ENCODE results near the gene EPN3. TPM values are rescaled to one million over a fixed set of nuclear protein-coding genes. Genes with fewer than 3 reads are reported as not detected.

Gene EPN3
- total and polyA plus RNA-seq, 2 experiments from 2014 or later: 2.3 to 7.7 TPM

- H3K4me3 Mint-ChIP-seq: no peak overlapping the region
- no peaks in the 10 kb centered on the region for H3K9me2 ChIP-seq (ENCODE audit: insufficient read depth)
- DNase-seq (ENCODE audit: low spot score) (no peak), ATAC-seq (no peak)
- no peak overlapping the region for H2AFZ ChIP-seq
- no peaks in the 10 kb centered on the region; the same call in 2 of the 3 replicates for H3K36me3 Mint-ChIP-seq (ENCODE audit: low read depth)
- H3K27me3 Mint-ChIP-seq (ENCODE audit: insufficient read depth, low read depth, poor library complexity): peaks cover 20% of the 10 kb centered on the region
- H3K4me1 Mint-ChIP-seq: peaks cover 10% of the 10 kb centered on the region; the same call in 2 of the 3 replicates
- no peak overlapping the region for H3K4me3 ChIP-seq
- H3K4me1 ChIP-seq (ENCODE audit: insufficient read depth): peaks cover 9% of the 10 kb centered on the region; the same call in 1 of the 2 replicates
- H3K27ac ChIP-seq (ENCODE audit: low read depth): no peak overlapping the region
- H3K4me2 ChIP-seq: no peak overlapping the region
- no peaks in the 10 kb centered on the region for H3F3A ChIP-seq (replicated peaks; ENCODE audit: low read depth)
- no peaks in the 10 kb centered on the region for H3K36me3 ChIP-seq (ENCODE audit: insufficient read depth)
- no peak overlapping the region for H3K27ac Mint-ChIP-seq
- H3K79me2 ChIP-seq (replicated peaks; ENCODE audit: insufficient read depth): no peaks in the 10 kb centered on the region
- H3K27me3 ChIP-seq (ENCODE audit: insufficient read depth): no peaks in the 10 kb centered on the region
- H4K20me1 ChIP-seq (replicated peaks; ENCODE audit: insufficient read depth): no peaks in the 10 kb centered on the region
- no peak for TF ChIP-seq ZNF462 (CRISPR knock-in tag; IDR thresholded peaks at IDR 0.05)
- no peak for TF ChIP-seq NANOG (IDR thresholded peaks at IDR 0.05; ENCODE audit: borderline replicate concordance)
- no peak for TF ChIP-seq CTCF (conservative IDR thresholded peaks at IDR 0.05; ENCODE audit: low read depth in 2 of 2)
- no peak for TF ChIP-seq POLR2AphosphoS5 (IDR thresholded peaks at IDR 0.05; ENCODE audit: low read depth)
- TF ChIP-seq ZNF331 (CRISPR knock-in tag; IDR thresholded peaks at IDR 0.05; ENCODE audit: low read depth): no peak
- no peak for TF ChIP-seq EZH2 (IDR thresholded peaks at IDR 0.05; ENCODE audit: low read depth, unreplicated experiment)
- TF ChIP-seq EZH2phosphoT487 (IDR thresholded peaks at IDR 0.05; ENCODE audit: unreplicated experiment): no peak
- TF ChIP-seq ETS1 (IDR thresholded peaks at IDR 0.05): no peak
- no peak for TF ChIP-seq STAT1 (IDR thresholded peaks at IDR 0.05; ENCODE audit: unreplicated experiment)
- no peak for TF ChIP-seq REST (IDR thresholded peaks at IDR 0.05; ENCODE audit: unreplicated experiment)
- no peak for TF ChIP-seq ZNF114 (CRISPR knock-in tag; IDR thresholded peaks at IDR 0.05)
- no peak for TF ChIP-seq JUNB (IDR thresholded peaks at IDR 0.05; ENCODE audit: unreplicated experiment)
- H3K9me3 Mint-ChIP-seq: no peaks in the 10 kb centered on the region
Measured at GRCh38 chr17:50548831-50549230, 16.3 kb downstream of the EPN3 start.
